ENCODE data around the gene ENPP5.

GRCh38 chr6:46186583-46186982 lies 15.8 kb upstream of the ENPP5 start:
- TF ChIP-seq CTCF (IDR thresholded peaks at IDR 0.05) (no peak), POLR2AphosphoS5 (IDR thresholded peaks at IDR 0.05) (no peak), EP300 (IDR thresholded peaks at IDR 0.05) (no peak)
